UCSD-AML1 (cell line): ENCODE results near the gene GAN.
"Not testable (repeated sequence)": the region's sequence is repeated elsewhere in the genome, so short reads cannot be mapped to it uniquely, and the experiment has no call there.

ENCODE experiments used
- DNase-seq: peaks from one replicate; lab custom pipeline; 2025; ENCODE audit not compliant: unreplicated experiment; lab: John Stamatoyannopoulos, UW

The GAN gene

GRCh38 chr16:81296631-81297030 lies 18.1 kb upstream of the GAN start:
- DNase-seq = no peak

- DNase-seq = no peak
These were observed 7.0 kb upstream of the GAN start for GRCh38 chr16:81307770-81308169.

GRCh38 chr16:81310045-81310644 lies 4.6 kb upstream of the GAN start:
- DNase-seq = no peak

- DNase-seq = no peak
These were observed 3.0 kb upstream of the GAN start for GRCh38 chr16:81311762-81312161.

- no peak for DNase-seq
These were observed 810 bp upstream of the GAN start for GRCh38 chr16:81313701-81314602.

GRCh38 chr16:81315271-81316175 lies 761 bp downstream of the GAN start:
- peak; percentile 60 for DNase-seq

- DNase-seq = no peak
These were observed 1.4 kb downstream of the GAN start for GRCh38 chr16:81316176-81316496.

GRCh38 chr16:81318711-81319110 lies 3.9 kb downstream of the GAN start:
- DNase-seq = no peak

GRCh38 chr16:81319221-81319912 lies 4.6 kb downstream of the GAN start:
- no peak for DNase-seq

GRCh38 chr16:81321039-81321438 lies 6.3 kb downstream of the GAN start:
- DNase-seq = no peak

- DNase-seq = no peak
These were observed 6.8 kb downstream of the GAN start for GRCh38 chr16:81321536-81321935.

- DNase-seq = no peak
These were observed 10.0 kb downstream of the GAN start for GRCh38 chr16:81324808-81325207.

- DNase-seq = no peak
These were observed 12.2 kb downstream of the GAN start for GRCh38 chr16:81327011-81327410.

- DNase-seq = no peak
These were observed 12.9 kb downstream of the GAN start for GRCh38 chr16:81327447-81328196.

GRCh38 chr16:81329947-81330346 lies 15.2 kb downstream of the GAN start:
- no peak for DNase-seq

GRCh38 chr16:81333356-81333755 lies 18.6 kb downstream of the GAN start:
- DNase-seq = no peak

- DNase-seq = no peak
These were observed 20.9 kb downstream of the GAN start for GRCh38 chr16:81335669-81336068.

GRCh38 chr16:81337097-81337496 lies 22.3 kb downstream of the GAN start:
- no peak for DNase-seq

GRCh38 chr16:81345172-81345571 lies 30.4 kb downstream of the GAN start:
- not testable (repeated sequence) for DNase-seq

GRCh38 chr16:81347425-81347824 lies 32.7 kb downstream of the GAN start:
- no peak for DNase-seq
